GM04504 (cell line): ENCODE results near the gene PRKCD.

ENCODE experiments used
- DNase-seq: peaks from one replicate; pipeline ENCODE4 v3.0.0-alpha.2; 2012; ENCODE audit warnings: low read depth

The PRKCD gene

GRCh38 chr3:53217175-53217574 lies 56.2 kb downstream of the PRKCD start:
- DNase-seq, result no peak

GRCh38 chr3:53218131-53218530 lies 57.1 kb downstream of the PRKCD start:
- DNase-seq, result no peak

GRCh38 chr3:53219895-53220483 lies 59.0 kb downstream of the PRKCD start:
- DNase-seq, result peak; percentile 61

- no peak for DNase-seq
Observed at GRCh38 chr3:53221345-53221744, 60.3 kb downstream of the PRKCD start.

- no peak for DNase-seq
Observed at GRCh38 chr3:53221827-53222182, 60.8 kb downstream of the PRKCD start.

- no peak for DNase-seq
Observed at GRCh38 chr3:53222183-53222901, 61.3 kb downstream of the PRKCD start.

GRCh38 chr3:53223025-53223424 lies 62.0 kb downstream of the PRKCD start:
- no peak for DNase-seq

- no peak for DNase-seq
Observed at GRCh38 chr3:53223541-53223966, 62.5 kb downstream of the PRKCD start.

- no peak for DNase-seq
Observed at GRCh38 chr3:53224026-53224425, 63.0 kb downstream of the PRKCD start.

- DNase-seq, result no peak
Observed at GRCh38 chr3:53224536-53224935, 63.5 kb downstream of the PRKCD start.

- DNase-seq, result no peak
Observed at GRCh38 chr3:53225181-53225580, 64.2 kb downstream of the PRKCD start.

GRCh38 chr3:53225651-53226050 lies 64.6 kb downstream of the PRKCD start:
- no peak for DNase-seq

- no peak for DNase-seq
Observed at GRCh38 chr3:53226142-53226840, 65.3 kb downstream of the PRKCD start.

GRCh38 chr3:53226841-53227407 lies 65.9 kb downstream of the PRKCD start:
- no peak for DNase-seq

GRCh38 chr3:53227993-53228885 lies 67.2 kb downstream of the PRKCD start:
- no peak for DNase-seq

- DNase-seq, result no peak
Observed at GRCh38 chr3:53229171-53229570, 68.2 kb downstream of the PRKCD start.

- no peak for DNase-seq
Observed at GRCh38 chr3:53229606-53230005, 68.6 kb downstream of the PRKCD start.

GRCh38 chr3:53230041-53230621 lies 69.1 kb downstream of the PRKCD start:
- no peak for DNase-seq

- DNase-seq, result no peak
Observed at GRCh38 chr3:53230789-53231188, 69.8 kb downstream of the PRKCD start.

- DNase-seq, result no peak
Observed at GRCh38 chr3:53231532-53232511, 70.8 kb downstream of the PRKCD start.
